22Rv1 (cell line): Measurements from ENCODE around the gene FHOD3.

Experiments
- CTCF ChIP-seq: fragments of 450-650 bp; IDR thresholded peaks from 2 replicates; pipeline ENCODE4 v1.5.1; 2017; ENCODE audit warnings: mild to moderate bottlenecking
- ZFX ChIP-seq: fragments of 450-650 bp; IDR thresholded peaks from 2 replicates; pipeline ENCODE4 v1.6.1; 2017; ENCODE audit warnings: antibody characterized with exemption, borderline replicate concordance

DNA sequence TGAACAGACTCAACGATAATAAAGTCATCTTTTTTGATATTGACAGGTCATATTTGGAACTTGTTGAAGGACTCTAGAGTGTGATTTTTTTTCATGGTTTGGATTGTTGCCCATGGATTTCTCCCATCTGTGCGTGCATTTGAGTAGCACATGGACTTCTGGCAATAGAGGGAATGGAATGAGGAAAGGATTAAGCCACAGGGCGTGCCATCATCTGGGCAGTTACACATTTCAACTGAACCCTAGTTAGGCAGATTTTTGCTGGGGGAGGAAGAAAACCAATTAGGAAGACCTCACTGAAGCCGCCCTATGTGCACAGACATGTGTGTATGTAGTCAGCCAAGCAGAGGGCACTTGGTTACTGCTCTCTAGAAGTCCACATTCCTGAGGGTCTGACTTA is 458.7 kb downstream of the FHOD3 start:
- no peak for TF ChIP-seq CTCF
- TF ChIP-seq ZFX = no peak
